Endothelial cell of hepatic sinusoid (primary cell): ENCODE data around the gene SDHB.

Experiments
- in situ Hi-C: cut with HindIII; loops from 2 replicates; pipeline ENCODE4 v1.10.0; 2017; ENCODE audit warnings: low sequenced_read_pairs

Gene SDHB

GRCh38 chr1:16992102-16992501, 61.7 kb downstream of the SDHB start:
- in situ Hi-C loops: no loop called here

- in situ Hi-C loops: no loop called here
Observed at GRCh38 chr1:16991571-16991970, 62.3 kb downstream of the SDHB start.

- in situ Hi-C loops: no loop called here
Observed at GRCh38 chr1:16989676-16990391, 64.0 kb downstream of the SDHB start.

GRCh38 chr1:16988210-16988609, 65.6 kb downstream of the SDHB start:
- in situ Hi-C loops: no loop called here

GRCh38 chr1:16986962-16987361, 66.9 kb downstream of the SDHB start:
- in situ Hi-C loops: no loop called here

GRCh38 chr1:16986560-16986959, 67.3 kb downstream of the SDHB start:
- in situ Hi-C loops: no loop called here

GRCh38 chr1:16986113-16986512, 67.7 kb downstream of the SDHB start:
- in situ Hi-C loops: no loop called here

GRCh38 chr1:16984717-16985116, 69.1 kb downstream of the SDHB start:
- in situ Hi-C loops: no loop called here

- in situ Hi-C loops: no loop called here
Observed at GRCh38 chr1:16983649-16984048, 70.2 kb downstream of the SDHB start.

- in situ Hi-C loops: no loop called here
Observed at GRCh38 chr1:16982902-16983301, 70.9 kb downstream of the SDHB start.

GRCh38 chr1:16981269-16981849, 72.5 kb downstream of the SDHB start:
- in situ Hi-C loops: no loop called here

- in situ Hi-C loops: no loop called here
Observed at GRCh38 chr1:16980473-16981268, 73.2 kb downstream of the SDHB start, which contains the start of gene MFAP2. Gene MFAP2, minus strand, starts transcription at chr1:16980620. Its CDS starts 2,347 bp downstream, at chr1:16978273.

- in situ Hi-C loops: no loop called here
Observed at GRCh38 chr1:16979475-16980327, 74.1 kb downstream of the SDHB start.

- in situ Hi-C loops: no loop called here
Observed at GRCh38 chr1:16978567-16979474, 75.0 kb downstream of the SDHB start.

GRCh38 chr1:16978139-16978538, 75.7 kb downstream of the SDHB start:
- in situ Hi-C loops: no loop called here

- in situ Hi-C loops: no loop called here
Observed at GRCh38 chr1:16977377-16977776, 76.5 kb downstream of the SDHB start.

GRCh38 chr1:16976966-16977365, 76.9 kb downstream of the SDHB start:
- in situ Hi-C loops: no loop called here

- in situ Hi-C loops: no loop called here
Observed at GRCh38 chr1:16975838-16976237, 78.0 kb downstream of the SDHB start.

- in situ Hi-C loops: no loop called here
Observed at GRCh38 chr1:16975211-16975610, 78.6 kb downstream of the SDHB start.

GRCh38 chr1:16973215-16973614, 80.6 kb downstream of the SDHB start:
- in situ Hi-C loops: loop anchor here (5.0 kb wide), 2 partner anchors 51 to 69 kb away; partner anchors contain the start of gene CROCC
